ENCODE results near the gene IMMT.

Gene IMMT

DNA sequence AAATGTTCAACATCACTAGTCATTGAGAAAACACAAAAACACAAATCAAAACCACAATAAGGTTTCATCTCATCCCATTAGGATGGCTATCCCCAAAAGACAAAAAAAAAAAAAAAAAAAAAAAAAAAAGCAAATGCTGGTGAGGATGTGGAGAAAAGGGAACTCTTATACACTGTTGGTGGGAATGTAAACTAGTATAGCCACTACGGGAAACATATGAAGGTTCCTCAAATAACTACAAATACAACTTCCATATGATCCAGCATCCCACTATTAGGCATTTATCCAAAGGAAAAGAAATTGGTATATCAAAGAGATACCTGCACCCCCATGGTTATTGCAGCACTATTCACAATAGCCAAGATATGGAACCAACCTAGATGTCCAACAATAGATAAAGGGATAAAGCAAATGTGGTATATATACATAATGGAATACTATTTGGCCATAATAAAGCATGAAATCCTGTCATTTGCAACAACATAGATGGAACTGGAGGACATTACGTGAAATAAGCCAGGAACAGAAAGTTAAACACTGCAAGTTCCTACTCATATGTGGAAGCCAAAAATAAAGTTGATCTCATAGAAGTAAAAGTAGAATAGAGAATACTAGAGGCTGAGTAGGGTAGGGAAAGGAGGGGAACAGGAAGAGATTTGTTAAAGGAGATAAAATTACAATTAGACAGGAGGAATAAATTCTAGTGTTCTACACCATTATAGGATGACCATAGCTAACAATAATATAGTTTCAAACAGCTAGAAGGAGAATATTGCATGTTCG is 98.0 kb downstream of the IMMT start:
- no peak for TF ChIP-seq FOXP2 (optimal IDR thresholded peaks at IDR 0.05; ENCODE audit: borderline replicate concordance, extremely low read depth, extremely low read length, insufficient read depth)
- no peak for TF ChIP-seq POLR2AphosphoS5 (IDR thresholded peaks at IDR 0.05; ENCODE audit: low read depth, low read length)
- no peak for TF ChIP-seq SIN3A (IDR thresholded peaks at IDR 0.05; ENCODE audit: borderline replicate concordance, insufficient read depth, low read length)
- TF ChIP-seq TAF1 (IDR thresholded peaks at IDR 0.05; ENCODE audit: borderline replicate concordance, insufficient read depth, low read length): no peak
- TF ChIP-seq, protein P1, sequence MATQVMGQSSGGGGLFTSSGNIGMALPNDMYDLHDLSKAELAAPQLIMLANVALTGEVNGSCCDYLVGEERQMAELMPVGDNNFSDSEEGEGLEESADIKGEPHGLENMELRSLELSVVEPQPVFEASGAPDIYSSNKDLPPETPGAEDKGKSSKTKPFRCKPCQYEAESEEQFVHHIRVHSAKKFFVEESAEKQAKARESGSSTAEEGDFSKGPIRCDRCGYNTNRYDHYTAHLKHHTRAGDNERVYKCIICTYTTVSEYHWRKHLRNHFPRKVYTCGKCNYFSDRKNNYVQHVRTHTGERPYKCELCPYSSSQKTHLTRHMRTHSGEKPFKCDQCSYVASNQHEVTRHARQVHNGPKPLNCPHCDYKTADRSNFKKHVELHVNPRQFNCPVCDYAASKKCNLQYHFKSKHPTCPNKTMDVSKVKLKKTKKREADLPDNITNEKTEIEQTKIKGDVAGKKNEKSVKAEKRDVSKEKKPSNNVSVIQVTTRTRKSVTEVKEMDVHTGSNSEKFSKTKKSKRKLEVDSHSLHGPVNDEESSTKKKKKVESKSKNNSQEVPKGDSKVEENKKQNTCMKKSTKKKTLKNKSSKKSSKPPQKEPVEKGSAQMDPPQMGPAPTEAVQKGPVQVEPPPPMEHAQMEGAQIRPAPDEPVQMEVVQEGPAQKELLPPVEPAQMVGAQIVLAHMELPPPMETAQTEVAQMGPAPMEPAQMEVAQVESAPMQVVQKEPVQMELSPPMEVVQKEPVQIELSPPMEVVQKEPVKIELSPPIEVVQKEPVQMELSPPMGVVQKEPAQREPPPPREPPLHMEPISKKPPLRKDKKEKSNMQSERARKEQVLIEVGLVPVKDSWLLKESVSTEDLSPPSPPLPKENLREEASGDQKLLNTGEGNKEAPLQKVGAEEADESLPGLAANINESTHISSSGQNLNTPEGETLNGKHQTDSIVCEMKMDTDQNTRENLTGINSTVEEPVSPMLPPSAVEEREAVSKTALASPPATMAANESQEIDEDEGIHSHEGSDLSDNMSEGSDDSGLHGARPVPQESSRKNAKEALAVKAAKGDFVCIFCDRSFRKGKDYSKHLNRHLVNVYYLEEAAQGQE (IDR thresholded peaks at IDR 0.05; ENCODE audit: insufficient read depth in 1 of 2, low read depth in 2 of 2, low read length in 2 of 2): no peak

DNA sequence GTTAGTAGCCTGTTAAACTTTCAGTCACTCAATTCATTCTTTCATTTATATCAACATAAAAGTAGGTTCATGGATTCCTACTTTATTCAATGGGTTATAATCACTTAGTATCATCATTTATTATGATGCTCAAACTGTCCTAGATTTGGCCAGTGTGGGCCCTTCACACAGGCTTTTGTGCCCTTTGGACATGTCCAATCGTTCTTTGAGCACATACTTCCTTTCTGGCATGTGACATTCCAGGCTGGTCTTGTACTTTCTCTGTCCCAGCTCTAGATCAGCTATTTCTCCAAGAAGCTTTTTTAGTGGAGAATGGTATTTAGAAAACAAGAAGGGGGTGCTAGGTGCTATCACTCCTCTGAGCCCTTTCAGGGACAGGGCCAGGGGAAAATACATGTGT is 101.0 kb downstream of the IMMT start:
- TF ChIP-seq POLR2AphosphoS5 (IDR thresholded peaks at IDR 0.05; ENCODE audit: low read depth, low read length) (no peak), FOXP2 (optimal IDR thresholded peaks at IDR 0.05; ENCODE audit: borderline replicate concordance, extremely low read depth, extremely low read length, insufficient read depth) (no peak), SIN3A (IDR thresholded peaks at IDR 0.05; ENCODE audit: borderline replicate concordance, insufficient read depth, low read length) (no peak), TAF1 (IDR thresholded peaks at IDR 0.05; ENCODE audit: borderline replicate concordance, insufficient read depth, low read length) (no peak)
- TF ChIP-seq, protein P1 (IDR thresholded peaks at IDR 0.05; ENCODE audit: insufficient read depth in 1 of 2, low read depth in 2 of 2, low read length in 2 of 2): no peak
